Thyroid gland (tissue), 4 donors: Measurements from ENCODE around the gene UCP2. TPM values are rescaled to one million over a fixed set of nuclear protein-coding genes. Genes with fewer than 3 reads are reported as not detected.

Experiments
- DNase-seq, 2 donors: peaks; one replicate each; pipeline ENCODE4 v3.0.0-alpha.2; 2019
- H3K27ac ChIP-seq, 3 donors: fragments of 200-600 bp; sonication (generic); 1 replicate in 2 of 3; 2 replicates in 1 of 3; pipeline ENCODE4 v1.5.1; 2016 to 2019; ENCODE audit warnings: mild to moderate bottlenecking in 1 of 3, moderate library complexity in 1 of 3
- H3K27me3 ChIP-seq: fragments of 200-600 bp; sonication (generic); one replicate; pipeline ENCODE4 v1.5.1; 2019
- H3K36me3 ChIP-seq, 2 donors: fragments of 200-600 bp; sonication (generic); one replicate each; pipeline ENCODE4 v1.5.1; 2016 to 2019
- H3K4me1 ChIP-seq, 2 donors: fragments of 200-600 bp; sonication (generic); one replicate each; pipeline ENCODE4 v1.5.1; 2017 to 2019
- H3K4me3 ChIP-seq, 3 donors: fragments of 200-600 bp; sonication (generic); replicated peaks in 1 of 3; 1 replicate in 2 of 3; 2 replicates in 1 of 3; pipeline ENCODE4 v1.5.1; 2016; ENCODE audit warnings: mild to moderate bottlenecking in 1 of 3
- H3K9me3 ChIP-seq: fragments of 200-600 bp; sonication (generic); one replicate; pipeline ENCODE4 v1.5.1; 2017
- POLR2A ChIP-seq, 2 donors: fragments of 450-650 bp; IDR thresholded peaks; one replicate each; pipeline ENCODE4 v1.6.1; 2017; ENCODE audit warnings: antibody characterized with exemption in 2 of 2, mild to moderate bottlenecking in 2 of 2, moderate library complexity in 1 of 2
- WGBS, 2 donors: methylation state at CpG; one replicate each; pipeline ENCODE4 v1.1.5; 2017; 5-methylcytosine and 5-hydroxymethylcytosine counted together
- intact Hi-C: fragments of 100-400 bp; cut with DNase I; formaldehyde crosslinking; loops from one replicate; pipeline ENCODE4 v1.15.1; 2023
- total RNA-seq, 4 donors: library from RNA; depleted of rRNA; stranded (reverse); fragments of >200 nt; gene quantifications; one replicate each; pipeline ENCODE4 v1.2.3, GENCODE V29; 2016
- TF ChIP-seq, protein P1 (sequence below), 6 experiments: fragments of 200-600 bp in 3 of 6; fragments of 450-650 bp in 3 of 6; sonication (generic) in 3 of 6; IDR thresholded peaks; one replicate each; pipeline ENCODE4 v1.5.1; 2016 to 2019; ENCODE audit warnings: antibody characterized with exemption in 6 of 6, mild to moderate bottlenecking in 2 of 6, inconsistent platforms in 1 of 6, moderate library complexity in 1 of 6

UCP2 gene
- total RNA-seq, 4 donors from 2014 or later: 41.4 to 97.0 (median 52.5) TPM

DNA sequence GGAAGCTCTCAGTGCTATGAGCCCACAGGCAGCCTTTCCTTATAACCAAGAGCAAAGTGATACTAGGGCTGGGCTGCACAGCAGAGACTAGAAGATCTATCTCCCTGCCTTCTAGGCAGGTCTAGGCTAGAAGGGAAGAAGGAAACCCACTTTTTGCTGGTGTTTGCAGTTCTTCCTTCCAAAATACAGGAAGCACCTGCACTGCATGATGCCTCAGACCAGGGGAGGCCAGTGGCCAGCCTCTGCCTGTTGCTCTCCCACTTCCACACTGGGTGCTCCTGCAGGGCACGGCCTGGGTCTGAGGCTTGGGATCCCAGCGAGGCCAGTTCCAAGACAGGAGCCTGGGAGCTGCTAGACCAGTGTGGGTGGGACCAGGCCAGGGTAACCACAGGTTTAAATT lies 32.2 kb upstream of the UCP2 start:
- TF ChIP-seq, protein P1, sequence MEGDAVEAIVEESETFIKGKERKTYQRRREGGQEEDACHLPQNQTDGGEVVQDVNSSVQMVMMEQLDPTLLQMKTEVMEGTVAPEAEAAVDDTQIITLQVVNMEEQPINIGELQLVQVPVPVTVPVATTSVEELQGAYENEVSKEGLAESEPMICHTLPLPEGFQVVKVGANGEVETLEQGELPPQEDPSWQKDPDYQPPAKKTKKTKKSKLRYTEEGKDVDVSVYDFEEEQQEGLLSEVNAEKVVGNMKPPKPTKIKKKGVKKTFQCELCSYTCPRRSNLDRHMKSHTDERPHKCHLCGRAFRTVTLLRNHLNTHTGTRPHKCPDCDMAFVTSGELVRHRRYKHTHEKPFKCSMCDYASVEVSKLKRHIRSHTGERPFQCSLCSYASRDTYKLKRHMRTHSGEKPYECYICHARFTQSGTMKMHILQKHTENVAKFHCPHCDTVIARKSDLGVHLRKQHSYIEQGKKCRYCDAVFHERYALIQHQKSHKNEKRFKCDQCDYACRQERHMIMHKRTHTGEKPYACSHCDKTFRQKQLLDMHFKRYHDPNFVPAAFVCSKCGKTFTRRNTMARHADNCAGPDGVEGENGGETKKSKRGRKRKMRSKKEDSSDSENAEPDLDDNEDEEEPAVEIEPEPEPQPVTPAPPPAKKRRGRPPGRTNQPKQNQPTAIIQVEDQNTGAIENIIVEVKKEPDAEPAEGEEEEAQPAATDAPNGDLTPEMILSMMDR (IDR thresholded peaks at IDR 0.05): no peak
- TF ChIP-seq POLR2A (IDR thresholded peaks at IDR 0.05): no peak
- Histone ChIP-seq H3K27ac (no peak overlapping the region), H3K36me3 (no peaks in the 10 kb centered on the region), H3K27me3 (no peaks in the 10 kb centered on the region), H3K4me1 (peaks cover 27 to 41% of the 10 kb centered on the region in 2 donors), H3K9me3 (no peaks in the 10 kb centered on the region), H3K4me3 (no peak overlapping the region)
- DNase-seq: no peak
- intact Hi-C loops: no loop called here
- WGBS, 2 donors: 84% methylated on average over 2 of the region's 2 CpGs

DNA sequence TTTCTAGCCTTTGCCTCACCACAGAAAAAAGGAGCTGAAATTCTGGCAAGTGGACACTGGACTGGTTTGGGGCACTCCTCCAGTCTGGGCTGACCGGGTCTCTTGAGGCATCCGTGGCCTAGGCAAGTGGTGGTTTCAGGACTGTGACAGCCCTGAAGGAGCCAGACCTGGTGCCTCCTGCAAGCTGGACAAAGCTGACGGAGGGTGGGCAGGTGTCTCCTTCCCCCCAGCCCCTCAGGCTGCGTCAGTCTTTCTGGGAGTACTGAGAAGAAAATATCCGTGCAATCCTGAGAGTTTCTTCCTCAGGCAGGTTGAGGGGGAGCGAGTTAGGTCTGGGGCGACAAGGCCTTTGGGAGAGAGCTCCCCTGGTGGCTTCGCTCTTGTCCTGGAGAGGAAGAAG lies 30.5 kb upstream of the UCP2 start:
- DNase-seq: no peak
- intact Hi-C loops: no loop called here
- Histone ChIP-seq H3K27me3 (no peaks in the 10 kb centered on the region), H3K27ac (no peak overlapping the region), H3K9me3 (no peaks in the 10 kb centered on the region), H3K4me1 (peaks cover 9 to 41% of the 10 kb centered on the region in 2 donors), H3K36me3 (no peaks in the 10 kb centered on the region), H3K4me3 (no peak overlapping the region)
- TF ChIP-seq, protein P1 (IDR thresholded peaks at IDR 0.05): no peak
- TF ChIP-seq POLR2A (IDR thresholded peaks at IDR 0.05): no peak
- 94 to 97% methylated on average over 7 to 8 of the region's 8 CpGs for whole genome bisulfite sequencing, 2 donors

DNA sequence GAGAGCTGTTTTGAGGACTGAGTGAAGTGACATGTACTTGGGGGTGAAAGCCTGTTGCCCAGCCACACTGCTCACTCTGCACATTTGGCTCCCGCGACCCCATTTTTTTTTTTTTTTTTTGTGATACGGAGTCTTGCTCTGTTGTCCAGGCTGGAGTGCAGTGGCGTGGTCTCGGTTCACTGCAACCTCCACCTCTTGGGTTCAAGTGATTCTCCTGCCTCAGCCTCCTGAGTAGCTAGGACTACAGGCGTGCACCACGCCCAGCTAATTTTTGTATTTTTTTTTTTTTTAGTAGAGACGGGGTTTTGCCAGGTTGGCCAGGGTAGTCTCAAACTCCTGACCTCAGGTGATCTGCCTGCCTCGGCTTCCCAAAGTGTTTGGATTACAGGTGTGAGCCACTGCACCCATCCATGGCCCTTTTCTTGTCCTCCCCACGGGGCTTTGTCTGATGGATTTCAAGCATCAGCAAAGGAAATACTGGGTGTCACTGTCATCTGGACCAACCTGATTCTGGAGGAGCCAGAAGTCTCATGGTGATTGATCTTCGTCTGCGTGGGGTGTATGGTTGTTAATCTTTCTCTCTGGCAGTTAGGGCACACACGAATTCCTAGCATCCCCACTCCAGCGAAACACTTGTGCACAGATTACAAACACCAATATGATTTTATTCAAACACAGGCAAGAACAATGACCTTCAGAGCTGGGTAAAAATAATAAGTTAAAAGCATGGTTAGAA lies 29.6 kb upstream of the UCP2 start:
- no peaks in the 10 kb centered on the region for H3K27me3 ChIP-seq
- no peak for DNase-seq
- H3K36me3 ChIP-seq: no peaks in the 10 kb centered on the region
- no peak overlapping the region for H3K4me3 ChIP-seq
- H3K9me3 ChIP-seq: no peaks in the 10 kb centered on the region
- WGBS, 2 donors: 91 to 95% methylated on average over 14 of the region's 14 CpGs
- H3K27ac ChIP-seq: no peak overlapping the region
- peaks cover 3 to 36% of the 10 kb centered on the region in 2 donors for H3K4me1 ChIP-seq
- intact Hi-C loops: no loop called here
- no peak for TF ChIP-seq POLR2A (IDR thresholded peaks at IDR 0.05)
- TF ChIP-seq, protein P1 (IDR thresholded peaks at IDR 0.05): no peak

DNA sequence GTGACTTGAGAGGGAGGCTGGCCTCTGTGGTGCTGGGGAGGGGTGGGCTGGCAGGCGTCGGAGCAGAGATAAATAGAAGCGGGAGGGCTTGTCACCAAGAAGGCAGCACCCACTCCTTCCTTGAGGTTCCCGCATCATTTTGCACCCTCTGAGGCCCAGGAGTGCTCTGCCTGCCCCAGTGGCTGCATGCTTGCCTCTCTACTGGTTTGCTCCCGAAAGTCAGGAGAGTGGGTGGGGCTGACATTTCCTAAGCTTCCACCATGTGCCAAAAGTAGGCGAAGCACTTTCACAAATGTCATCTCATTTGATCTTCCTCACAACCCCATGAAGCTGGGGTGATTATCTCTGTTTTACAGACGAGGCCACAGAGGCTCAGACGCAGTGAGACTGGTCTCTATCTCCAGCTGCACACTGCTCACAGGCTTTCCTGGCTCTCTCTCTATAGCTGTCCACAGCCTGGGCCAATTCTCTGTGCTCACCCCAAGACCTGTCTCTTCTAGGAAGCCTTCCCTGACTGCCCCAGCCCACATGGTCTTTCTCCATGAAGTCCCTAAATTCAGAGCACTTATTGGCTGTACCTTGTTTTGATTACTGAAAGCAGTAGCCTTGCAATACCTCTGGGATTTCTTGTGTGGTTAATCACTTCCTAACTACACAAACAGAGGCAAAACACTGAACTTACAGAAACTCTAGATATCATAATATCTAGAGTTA lies 28.9 kb upstream of the UCP2 start:
- intact Hi-C loops: no loop called here
- 86 to 87% methylated on average over 8 of the region's 8 CpGs for WGBS, 2 donors

More for the DNA sequence above, 28.9 kb upstream of the UCP2 start:
- H3K27me3 ChIP-seq: no peaks in the 10 kb centered on the region
- no peak for DNase-seq
- peaks cover 3 to 35% of the 10 kb centered on the region in 2 donors for H3K4me1 ChIP-seq
- no peak overlapping the region for H3K4me3 ChIP-seq
- H3K36me3 ChIP-seq: no peaks in the 10 kb centered on the region
- no peaks in the 10 kb centered on the region for H3K9me3 ChIP-seq
- TF ChIP-seq POLR2A (IDR thresholded peaks at IDR 0.05): no peak
- TF ChIP-seq, protein P1 (IDR thresholded peaks at IDR 0.05): no peak
- H3K27ac ChIP-seq: no peak overlapping the region
